Neural progenitor cell (in vitro differentiated cells): ENCODE data around the gene NR3C2.

ENCODE experiments used
- EZH2 ChIP-seq: fragments of 200-600 bp; sonication (generic); IDR thresholded peaks from 2 replicates; pipeline ENCODE4 v1.6.1; 2017; ENCODE audit warnings: antibody characterized with exemption, mild to moderate bottlenecking, moderate library complexity
- TF ChIP-seq, protein P1 (sequence below): fragments of 200-600 bp; sonication (generic); IDR thresholded peaks from 2 replicates; pipeline ENCODE4 v1.5.1; 2017; ENCODE audit warnings: antibody characterized with exemption, mild to moderate bottlenecking

DNA sequence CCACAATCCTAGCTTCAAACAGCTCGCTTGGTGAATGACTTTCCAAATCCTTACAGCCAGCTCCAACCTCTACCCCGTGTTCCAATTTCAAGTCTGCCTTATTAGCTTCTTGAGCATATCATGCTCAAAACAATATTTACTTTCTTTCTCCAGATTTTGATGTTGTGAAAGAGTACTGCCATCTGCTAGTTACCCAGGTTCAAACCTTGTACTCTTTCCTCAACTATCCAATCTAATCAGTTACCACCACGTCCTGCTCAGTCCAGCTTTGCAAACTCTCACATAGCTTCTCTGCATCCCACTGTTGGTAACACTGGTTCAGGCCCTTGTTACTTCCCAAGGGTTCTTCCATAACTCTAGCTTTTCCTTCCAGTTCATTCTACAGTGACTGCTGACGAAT lies 179.1 kb downstream of the NR3C2 start:
- TF ChIP-seq EZH2: no peak
- TF ChIP-seq, protein P1, sequence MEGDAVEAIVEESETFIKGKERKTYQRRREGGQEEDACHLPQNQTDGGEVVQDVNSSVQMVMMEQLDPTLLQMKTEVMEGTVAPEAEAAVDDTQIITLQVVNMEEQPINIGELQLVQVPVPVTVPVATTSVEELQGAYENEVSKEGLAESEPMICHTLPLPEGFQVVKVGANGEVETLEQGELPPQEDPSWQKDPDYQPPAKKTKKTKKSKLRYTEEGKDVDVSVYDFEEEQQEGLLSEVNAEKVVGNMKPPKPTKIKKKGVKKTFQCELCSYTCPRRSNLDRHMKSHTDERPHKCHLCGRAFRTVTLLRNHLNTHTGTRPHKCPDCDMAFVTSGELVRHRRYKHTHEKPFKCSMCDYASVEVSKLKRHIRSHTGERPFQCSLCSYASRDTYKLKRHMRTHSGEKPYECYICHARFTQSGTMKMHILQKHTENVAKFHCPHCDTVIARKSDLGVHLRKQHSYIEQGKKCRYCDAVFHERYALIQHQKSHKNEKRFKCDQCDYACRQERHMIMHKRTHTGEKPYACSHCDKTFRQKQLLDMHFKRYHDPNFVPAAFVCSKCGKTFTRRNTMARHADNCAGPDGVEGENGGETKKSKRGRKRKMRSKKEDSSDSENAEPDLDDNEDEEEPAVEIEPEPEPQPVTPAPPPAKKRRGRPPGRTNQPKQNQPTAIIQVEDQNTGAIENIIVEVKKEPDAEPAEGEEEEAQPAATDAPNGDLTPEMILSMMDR: no peak
